ENCODE results near the gene MMD2.

MMD2 gene

DNA sequence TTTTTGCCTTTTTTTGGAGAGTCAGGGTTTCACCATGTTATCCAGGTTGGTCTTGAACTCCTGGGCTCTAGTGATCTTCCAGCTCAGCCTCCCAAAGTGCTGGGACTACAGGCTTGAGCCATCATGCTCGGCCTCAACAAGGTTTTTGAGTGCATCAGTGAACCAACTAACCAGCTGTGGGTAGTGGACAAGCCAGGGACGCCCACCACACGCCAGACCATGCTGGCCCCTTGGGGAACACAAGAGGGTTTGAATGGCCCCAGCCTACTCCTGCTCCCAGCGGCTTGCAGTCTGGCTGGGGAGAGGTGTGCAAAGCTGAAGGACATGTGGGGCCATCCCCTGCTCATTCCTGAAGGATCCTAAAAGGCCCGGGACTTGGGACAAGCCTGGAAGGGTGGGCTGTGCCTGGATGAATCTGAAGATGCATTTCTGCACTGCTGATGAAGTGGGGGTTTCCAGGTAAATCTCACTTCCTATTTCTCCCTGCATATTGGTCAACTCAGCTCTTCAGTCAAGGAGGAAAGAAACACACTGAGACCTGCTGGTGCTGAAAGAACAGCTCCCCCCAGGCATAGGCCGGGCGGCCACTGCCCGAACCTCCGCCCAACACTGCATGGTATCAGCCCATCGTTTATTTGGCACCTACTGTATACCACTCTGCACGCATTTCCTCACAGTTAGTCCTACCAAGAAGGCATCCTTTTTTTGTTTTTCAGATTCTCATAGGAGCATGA is 6.9 kb downstream of the MMD2 start:
- no peak for TF ChIP-seq RAD21 (IDR thresholded peaks at IDR 0.05; ENCODE audit: low read depth)
- peak; percentile 84 for TF ChIP-seq REST (IDR thresholded peaks at IDR 0.05; ENCODE audit: low read depth)

DNA sequence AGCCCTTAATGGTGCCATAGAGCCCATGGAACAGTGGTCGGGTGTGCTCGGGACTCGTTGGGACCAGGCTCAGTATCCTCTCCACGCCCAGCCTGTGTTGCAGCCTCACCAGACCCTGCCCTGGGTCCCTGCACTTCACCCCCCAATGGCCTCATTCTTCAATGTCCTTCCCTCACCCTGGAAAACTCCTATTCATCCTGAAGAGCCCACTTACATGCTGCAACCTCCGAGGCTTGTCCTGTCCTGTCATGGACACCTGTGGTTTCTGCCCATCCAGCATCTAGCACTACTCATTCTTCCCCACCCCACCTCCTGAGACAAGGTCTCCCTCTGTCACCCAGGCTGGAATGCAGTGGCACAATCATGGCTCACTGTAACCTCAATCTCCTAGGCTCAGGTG is 7.7 kb downstream of the MMD2 start:
- TF ChIP-seq TCF12 (IDR thresholded peaks at IDR 0.05; ENCODE audit: low read depth): no peak
- TF ChIP-seq RAD21 (IDR thresholded peaks at IDR 0.05; ENCODE audit: low read depth): no peak
- TF ChIP-seq NFIC (IDR thresholded peaks at IDR 0.05): no peak
- TF ChIP-seq, protein P1, sequence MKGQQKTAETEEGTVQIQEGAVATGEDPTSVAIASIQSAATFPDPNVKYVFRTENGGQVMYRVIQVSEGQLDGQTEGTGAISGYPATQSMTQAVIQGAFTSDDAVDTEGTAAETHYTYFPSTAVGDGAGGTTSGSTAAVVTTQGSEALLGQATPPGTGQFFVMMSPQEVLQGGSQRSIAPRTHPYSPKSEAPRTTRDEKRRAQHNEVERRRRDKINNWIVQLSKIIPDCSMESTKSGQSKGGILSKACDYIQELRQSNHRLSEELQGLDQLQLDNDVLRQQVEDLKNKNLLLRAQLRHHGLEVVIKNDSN (IDR thresholded peaks at IDR 0.05): no peak
- TF ChIP-seq TAF1 (IDR thresholded peaks at IDR 0.05; ENCODE audit: low read depth): no peak
- TF ChIP-seq FOXM1 (IDR thresholded peaks at IDR 0.05; ENCODE audit: borderline replicate concordance, low read depth): no peak
- no peak for TF ChIP-seq CREB1 (IDR thresholded peaks at IDR 0.05; ENCODE audit: low read depth)
- no peak for TF ChIP-seq EGR1 (IDR thresholded peaks at IDR 0.05)
- TF ChIP-seq, protein P2, sequence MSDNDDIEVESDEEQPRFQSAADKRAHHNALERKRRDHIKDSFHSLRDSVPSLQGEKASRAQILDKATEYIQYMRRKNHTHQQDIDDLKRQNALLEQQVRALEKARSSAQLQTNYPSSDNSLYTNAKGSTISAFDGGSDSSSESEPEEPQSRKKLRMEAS (IDR thresholded peaks at IDR 0.05): no peak
- no peak for TF ChIP-seq TEAD4 (IDR thresholded peaks at IDR 0.05)
- TF ChIP-seq CEBPB (IDR thresholded peaks at IDR 0.05): no peak
- no peak for TF ChIP-seq REST (IDR thresholded peaks at IDR 0.05; ENCODE audit: low read depth)
- TF ChIP-seq YY1 (IDR thresholded peaks at IDR 0.05; ENCODE audit: low read depth): no peak
- TF ChIP-seq EP300 (IDR thresholded peaks at IDR 0.05; ENCODE audit: borderline replicate concordance): no peak
- no peak for TF ChIP-seq ZBTB7A (IDR thresholded peaks at IDR 0.05; ENCODE audit: low read depth)

- TF ChIP-seq TCF12 (IDR thresholded peaks at IDR 0.05; ENCODE audit: low read depth) (no peak), CREB1 (IDR thresholded peaks at IDR 0.05; ENCODE audit: low read depth) (no peak)
Measured at GRCh38 chr7:4948402-4948801, 10.6 kb downstream of the MMD2 start.

DNA sequence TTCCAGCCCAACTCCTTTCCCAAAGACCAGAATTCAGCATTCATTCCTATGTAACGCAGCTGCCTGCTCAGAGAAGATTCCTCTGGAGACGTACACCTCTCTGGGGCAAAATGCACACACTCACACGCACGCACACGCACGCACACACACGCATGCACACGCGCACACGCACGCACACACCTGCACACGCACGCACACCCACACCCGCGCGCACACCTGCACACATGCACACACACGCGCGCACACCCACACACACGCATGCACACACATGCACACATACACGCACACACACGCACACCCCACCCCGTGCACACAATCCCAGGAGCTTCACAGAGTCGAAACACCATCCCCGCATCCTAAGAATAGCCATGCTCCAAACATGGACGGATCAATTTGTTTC is 13.0 kb downstream of the MMD2 start:
- TF ChIP-seq FOXM1 (IDR thresholded peaks at IDR 0.05; ENCODE audit: borderline replicate concordance, low read depth) (no peak), REST (IDR thresholded peaks at IDR 0.05; ENCODE audit: low read depth) (no peak), EGR1 (IDR thresholded peaks at IDR 0.05) (no peak), CREB1 (IDR thresholded peaks at IDR 0.05; ENCODE audit: low read depth) (no peak), TCF12 (IDR thresholded peaks at IDR 0.05; ENCODE audit: low read depth) (no peak), CEBPB (IDR thresholded peaks at IDR 0.05) (no peak), TEAD4 (IDR thresholded peaks at IDR 0.05) (no peak), ZBTB7A (IDR thresholded peaks at IDR 0.05; ENCODE audit: low read depth) (no peak), EP300 (IDR thresholded peaks at IDR 0.05; ENCODE audit: borderline replicate concordance) (no peak), NFIC (IDR thresholded peaks at IDR 0.05) (no peak), TAF1 (IDR thresholded peaks at IDR 0.05; ENCODE audit: low read depth) (no peak), YY1 (IDR thresholded peaks at IDR 0.05; ENCODE audit: low read depth) (no peak), RAD21 (IDR thresholded peaks at IDR 0.05; ENCODE audit: low read depth) (no peak)
- TF ChIP-seq, protein P1 (IDR thresholded peaks at IDR 0.05): no peak
- TF ChIP-seq, protein P2 (IDR thresholded peaks at IDR 0.05): no peak

- no peak for TF ChIP-seq ZBTB7A (IDR thresholded peaks at IDR 0.05; ENCODE audit: low read depth)
- TF ChIP-seq, protein P2 (IDR thresholded peaks at IDR 0.05): no peak
- no peak for TF ChIP-seq REST (IDR thresholded peaks at IDR 0.05; ENCODE audit: low read depth)
- TF ChIP-seq CREB1 (IDR thresholded peaks at IDR 0.05; ENCODE audit: low read depth): no peak
- no peak for TF ChIP-seq RAD21 (IDR thresholded peaks at IDR 0.05; ENCODE audit: low read depth)
- TF ChIP-seq TAF1 (IDR thresholded peaks at IDR 0.05; ENCODE audit: low read depth): no peak
- no peak for TF ChIP-seq FOXM1 (IDR thresholded peaks at IDR 0.05; ENCODE audit: borderline replicate concordance, low read depth)
- no peak for TF ChIP-seq EP300 (IDR thresholded peaks at IDR 0.05; ENCODE audit: borderline replicate concordance)
- no peak for TF ChIP-seq YY1 (IDR thresholded peaks at IDR 0.05; ENCODE audit: low read depth)
- no peak for TF ChIP-seq TCF12 (IDR thresholded peaks at IDR 0.05; ENCODE audit: low read depth)
- TF ChIP-seq NFIC (IDR thresholded peaks at IDR 0.05): no peak
- TF ChIP-seq, protein P1 (IDR thresholded peaks at IDR 0.05): no peak
- no peak for TF ChIP-seq TEAD4 (IDR thresholded peaks at IDR 0.05)
- no peak for TF ChIP-seq CEBPB (IDR thresholded peaks at IDR 0.05)
- TF ChIP-seq EGR1 (IDR thresholded peaks at IDR 0.05): no peak
Measured at GRCh38 chr7:4944939-4945338, 14.0 kb downstream of the MMD2 start.
